DND-41 (cell line): Measurements from ENCODE around the gene NUCB1.

Experiments
- EZH2 ChIP-seq: IDR thresholded peaks from 3 replicates; pipeline ENCODE4 v1.6.1; 2012; ENCODE audit warnings: borderline replicate concordance, low read depth, mild to moderate bottlenecking, moderate library complexity, low read length, inconsistent platforms; ENCODE audit not compliant: severe bottlenecking
- TF ChIP-seq, protein P1 (sequence below): IDR thresholded peaks from 2 replicates; pipeline ENCODE4 v1.5.1; 2012; ENCODE audit warnings: borderline replicate concordance, low read length, moderate library complexity, mild to moderate bottlenecking; ENCODE audit not compliant: poor library complexity, severe bottlenecking; ENCODE audit errors: extremely low read depth

DNA sequence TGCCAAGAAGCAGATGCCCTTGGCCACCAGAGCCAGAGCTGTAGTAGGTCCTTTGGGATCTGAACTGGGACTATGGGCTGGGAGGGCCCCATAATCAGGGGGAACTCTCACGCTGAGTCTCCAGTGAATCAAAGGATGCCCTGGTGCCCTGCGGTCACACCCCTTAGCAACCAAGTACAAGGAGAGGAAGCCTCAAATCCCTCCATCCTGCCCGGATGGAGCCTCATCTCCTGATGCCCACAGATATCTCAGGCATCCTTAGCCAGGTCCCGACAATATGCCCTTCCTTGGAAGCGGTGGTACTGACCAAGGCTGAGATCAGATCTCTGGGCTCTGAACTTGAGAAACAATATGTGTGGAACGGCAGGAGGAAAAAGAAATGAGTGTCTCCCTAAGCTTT, 33.4 kb upstream of the NUCB1 start:
- TF ChIP-seq, protein P1, sequence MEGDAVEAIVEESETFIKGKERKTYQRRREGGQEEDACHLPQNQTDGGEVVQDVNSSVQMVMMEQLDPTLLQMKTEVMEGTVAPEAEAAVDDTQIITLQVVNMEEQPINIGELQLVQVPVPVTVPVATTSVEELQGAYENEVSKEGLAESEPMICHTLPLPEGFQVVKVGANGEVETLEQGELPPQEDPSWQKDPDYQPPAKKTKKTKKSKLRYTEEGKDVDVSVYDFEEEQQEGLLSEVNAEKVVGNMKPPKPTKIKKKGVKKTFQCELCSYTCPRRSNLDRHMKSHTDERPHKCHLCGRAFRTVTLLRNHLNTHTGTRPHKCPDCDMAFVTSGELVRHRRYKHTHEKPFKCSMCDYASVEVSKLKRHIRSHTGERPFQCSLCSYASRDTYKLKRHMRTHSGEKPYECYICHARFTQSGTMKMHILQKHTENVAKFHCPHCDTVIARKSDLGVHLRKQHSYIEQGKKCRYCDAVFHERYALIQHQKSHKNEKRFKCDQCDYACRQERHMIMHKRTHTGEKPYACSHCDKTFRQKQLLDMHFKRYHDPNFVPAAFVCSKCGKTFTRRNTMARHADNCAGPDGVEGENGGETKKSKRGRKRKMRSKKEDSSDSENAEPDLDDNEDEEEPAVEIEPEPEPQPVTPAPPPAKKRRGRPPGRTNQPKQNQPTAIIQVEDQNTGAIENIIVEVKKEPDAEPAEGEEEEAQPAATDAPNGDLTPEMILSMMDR, result no peak
- TF ChIP-seq EZH2, result no peak
